Measurements from ENCODE around the gene MANBA.
"Not testable (repeated sequence)": the region's sequence is repeated elsewhere in the genome, so short reads cannot be mapped to it uniquely, and the experiment has no call there.

Gene MANBA

DNA sequence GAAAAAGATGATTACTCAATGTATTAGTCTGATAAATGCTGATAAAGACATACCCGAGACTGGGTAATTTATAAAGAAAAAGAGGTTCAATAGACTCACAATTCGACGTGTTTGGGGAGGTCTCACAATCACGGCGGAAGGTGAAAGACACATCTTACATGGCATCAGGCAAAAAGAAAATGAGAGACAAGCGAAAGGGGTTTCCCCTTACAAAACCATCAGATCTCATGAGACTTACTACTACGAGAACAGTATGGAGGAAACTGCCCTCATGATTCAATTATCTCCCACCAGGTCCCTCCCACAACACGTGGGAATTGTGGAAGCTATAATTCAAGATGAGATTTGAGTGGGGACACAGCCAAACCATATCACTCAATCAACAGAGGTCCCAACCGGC lies 141.7 kb downstream of the MANBA start:
- not testable (repeated sequence) for DNase-seq

DNA sequence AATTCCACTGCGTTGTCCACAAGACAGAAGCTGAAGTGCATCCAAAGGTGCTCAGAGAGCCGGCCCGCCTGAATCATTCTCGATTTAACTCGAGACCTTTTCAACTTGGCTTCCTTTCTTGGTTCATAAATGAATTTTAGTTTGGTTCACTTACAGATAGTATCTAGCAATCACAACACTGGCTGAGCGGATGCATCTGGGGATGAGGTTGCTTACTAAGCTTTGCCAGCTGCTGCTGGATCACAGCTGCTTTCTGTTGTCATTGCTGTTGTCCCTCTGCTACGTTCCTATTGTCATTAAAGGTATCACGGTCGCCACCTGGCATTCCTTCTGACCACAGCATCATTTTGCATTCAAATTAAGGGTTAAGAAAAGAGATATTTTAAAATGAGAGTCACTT lies 144.1 kb downstream of the MANBA start:
- peak; percentile 40 for DNase-seq

DNA sequence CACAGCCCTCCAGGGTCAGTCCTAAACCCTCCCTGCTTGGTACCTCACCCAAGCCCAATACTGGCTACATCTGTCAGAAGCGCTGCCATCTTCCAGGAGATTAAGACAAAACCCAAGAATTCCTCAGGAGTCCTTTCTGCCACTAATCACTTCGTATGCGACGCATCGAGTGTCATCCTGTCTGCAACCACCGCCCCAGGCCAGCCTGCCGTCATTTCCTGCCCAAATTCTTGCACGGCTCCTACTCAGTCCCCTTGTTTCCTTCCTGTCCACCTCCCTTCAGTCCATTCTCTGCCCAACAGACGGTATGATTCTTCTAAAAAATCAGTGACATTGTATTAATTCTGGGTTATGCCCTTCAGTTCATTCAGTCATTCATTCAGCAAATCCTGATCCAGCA lies 146.0 kb downstream of the MANBA start:
- DNase-seq = peak; percentile 29

DNA sequence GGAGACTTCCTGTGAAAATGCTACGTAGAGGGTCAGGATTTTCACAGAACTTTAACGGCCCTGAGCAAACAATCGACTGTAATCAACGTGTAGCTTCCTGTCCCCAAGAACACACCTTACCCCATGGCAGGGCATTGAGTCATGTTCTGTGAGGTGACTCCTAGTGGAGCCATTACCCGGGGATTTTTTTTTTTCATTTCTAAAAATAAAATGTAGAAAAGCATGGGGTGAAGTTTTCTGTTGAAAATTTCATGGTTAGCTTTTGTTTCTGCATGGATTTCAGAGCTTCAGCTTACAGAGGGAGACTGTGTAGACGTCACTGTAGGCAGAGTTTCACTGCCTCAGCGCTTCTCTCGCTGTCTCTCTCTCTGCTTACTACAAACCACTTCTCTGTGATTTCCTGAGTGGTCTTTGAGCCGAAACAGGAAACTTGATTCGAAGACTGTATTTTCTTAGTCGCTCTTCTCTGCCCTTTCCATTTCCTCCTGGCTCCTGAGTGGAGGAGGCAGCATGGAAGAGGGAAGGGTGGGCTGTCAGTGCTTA lies 147.9 kb downstream of the MANBA start:
- peak; percentile 58 for DNase-seq

DNA sequence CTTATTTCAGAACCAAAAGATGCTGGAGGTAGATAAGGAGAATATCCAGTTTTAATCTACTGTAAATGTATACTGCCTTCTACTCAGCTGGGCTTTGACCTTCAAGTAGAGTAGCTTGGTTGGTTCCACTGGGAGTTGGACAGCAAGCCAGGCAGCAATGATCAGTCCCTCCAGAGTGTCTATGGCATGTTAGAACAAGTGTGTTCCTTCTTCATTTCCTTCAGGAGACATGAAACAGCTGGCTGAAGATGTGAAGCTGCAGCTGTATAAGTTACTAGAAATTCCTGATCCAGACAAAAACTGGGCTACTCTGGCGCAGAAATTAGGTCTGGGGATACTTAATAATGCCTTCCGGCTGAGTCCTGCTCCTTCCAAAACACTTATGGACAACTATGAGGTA lies 148.6 kb downstream of the MANBA start:
- no peak for DNase-seq

DNA sequence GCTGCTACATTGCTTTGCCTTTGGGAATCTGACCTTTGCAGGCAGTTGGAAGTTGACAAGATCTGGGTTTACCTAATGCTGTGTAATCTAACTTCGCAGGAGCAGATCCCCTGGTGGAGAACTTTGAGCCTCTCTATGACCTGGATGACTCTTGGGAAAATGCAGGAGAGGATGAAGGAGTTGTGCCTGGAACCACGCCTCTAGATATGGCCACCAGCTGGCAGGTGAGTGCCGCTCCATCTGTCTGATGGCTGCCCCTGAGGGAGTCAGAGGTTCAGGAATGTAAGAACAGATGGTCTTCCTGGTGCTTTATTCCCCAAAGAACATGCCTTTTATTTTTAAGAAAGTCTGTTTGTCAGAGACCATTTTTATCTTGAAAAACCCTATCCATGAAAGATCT lies 150.3 kb downstream of the MANBA start:
- no peak for DNase-seq

DNA sequence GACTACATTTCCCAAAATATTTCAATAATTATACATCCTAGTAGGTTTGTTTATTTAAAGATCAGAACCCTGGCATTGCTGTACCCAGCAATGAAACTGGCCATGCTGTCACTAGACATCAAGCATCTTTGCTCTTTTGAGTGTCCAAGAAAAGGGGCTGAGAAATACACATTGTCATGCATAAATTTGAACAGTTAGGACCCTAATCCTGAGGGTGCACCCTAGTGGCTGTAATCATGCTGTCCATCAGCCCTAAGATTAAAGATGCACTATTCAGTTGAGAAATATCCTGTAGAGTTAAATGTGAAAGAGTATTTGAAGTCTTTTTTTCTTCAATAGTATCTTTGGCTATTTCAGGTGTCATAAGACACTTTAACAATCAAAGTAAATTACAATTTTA lies 150.8 kb downstream of the MANBA start:
- no peak for DNase-seq

DNA sequence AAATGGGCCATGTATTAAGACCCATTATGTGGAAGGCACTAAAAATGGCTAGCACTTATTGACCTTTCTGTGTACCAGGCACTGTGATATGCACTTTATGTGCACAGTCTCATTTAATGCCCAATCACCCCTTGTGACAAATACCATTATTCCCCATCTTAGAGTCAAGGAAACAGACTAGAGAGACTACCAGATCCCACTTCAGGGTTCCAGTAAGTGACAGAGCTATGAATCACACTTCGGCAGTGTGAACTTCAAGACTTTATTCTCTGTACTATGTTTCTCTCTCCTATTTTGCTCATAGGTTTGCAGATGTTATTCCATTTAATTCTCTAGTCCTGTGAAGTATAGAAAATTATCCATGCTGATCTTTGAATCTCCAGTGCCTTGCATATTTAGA lies 152.6 kb downstream of the MANBA start:
- no peak for DNase-seq

DNA sequence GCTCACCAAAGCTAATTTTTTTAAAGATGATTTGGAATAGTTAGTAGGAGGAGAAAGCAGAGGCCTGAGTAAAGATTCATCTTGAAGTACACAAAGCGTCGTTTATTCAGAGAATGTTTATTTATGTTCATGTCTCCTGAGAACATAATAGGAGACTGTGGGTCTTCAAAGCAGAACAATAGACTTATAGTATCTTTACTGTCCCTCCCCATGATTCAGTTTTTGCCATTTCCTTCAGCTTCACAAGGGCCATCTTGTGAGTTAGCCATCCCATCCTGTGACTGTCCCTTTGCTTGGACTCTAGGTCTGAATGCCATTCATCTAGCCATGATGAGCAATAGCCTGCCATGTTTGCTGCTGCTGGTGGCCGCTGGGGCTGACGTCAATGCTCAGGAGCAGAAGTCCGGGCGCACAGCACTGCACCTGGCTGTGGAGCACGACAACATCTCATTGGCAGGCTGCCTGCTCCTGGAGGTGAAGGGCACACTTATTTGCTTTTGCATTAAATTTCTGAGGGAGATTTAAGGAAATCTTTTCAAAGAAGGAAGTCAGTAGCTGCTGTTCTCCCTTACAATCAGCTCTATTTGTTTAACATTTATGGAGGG lies 153.8 kb downstream of the MANBA start:
- DNase-seq = no peak

DNA sequence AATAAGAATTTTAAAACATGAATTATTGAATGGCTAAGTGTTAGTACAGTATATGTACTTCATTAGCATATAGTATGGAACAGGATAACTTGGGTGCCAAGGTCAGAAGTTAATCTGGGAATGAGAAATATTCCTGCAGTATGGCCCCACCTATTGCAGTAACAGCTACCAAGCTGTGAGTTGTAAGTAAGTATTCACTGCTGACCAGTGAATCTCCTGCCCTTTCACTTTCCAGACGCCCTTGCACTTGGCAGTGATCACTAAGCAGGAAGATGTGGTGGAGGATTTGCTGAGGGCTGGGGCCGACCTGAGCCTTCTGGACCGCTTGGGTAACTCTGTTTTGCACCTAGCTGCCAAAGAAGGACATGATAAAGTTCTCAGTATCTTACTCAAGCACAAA lies 154.5 kb downstream of the MANBA start:
- no peak for DNase-seq

DNA sequence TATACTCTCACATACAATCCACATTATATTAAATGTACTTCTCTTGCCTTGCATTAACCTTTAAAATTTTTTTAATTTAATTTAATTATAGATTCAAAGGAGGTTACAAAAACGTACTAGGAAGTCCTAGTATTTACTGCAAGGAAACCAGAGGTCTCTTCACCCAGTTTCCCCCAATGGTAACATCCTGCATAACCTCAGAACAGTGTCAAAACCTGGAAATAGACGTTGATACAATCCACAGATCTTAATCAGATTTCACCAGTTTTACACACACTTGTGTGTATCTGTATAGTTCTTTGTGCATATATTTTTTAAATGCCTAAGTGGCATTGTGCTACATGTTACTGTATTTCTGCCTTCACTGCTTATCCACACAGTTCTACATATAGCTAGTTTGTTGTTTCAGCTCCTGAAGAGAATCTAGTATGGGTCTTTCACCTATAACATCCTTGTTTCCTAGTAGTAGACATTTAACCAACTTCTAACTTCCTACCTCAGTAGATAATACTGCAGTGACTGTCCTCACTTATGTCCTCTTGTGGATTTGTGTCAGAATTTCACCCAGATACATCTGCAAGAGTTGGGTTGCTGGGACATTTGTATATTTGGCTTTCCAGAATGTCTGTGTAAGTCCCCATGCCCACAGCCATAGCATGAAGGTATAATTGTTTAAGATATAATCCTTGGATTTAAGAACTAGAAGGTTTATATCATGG lies 156.4 kb downstream of the MANBA start:
- no peak for DNase-seq

DNA sequence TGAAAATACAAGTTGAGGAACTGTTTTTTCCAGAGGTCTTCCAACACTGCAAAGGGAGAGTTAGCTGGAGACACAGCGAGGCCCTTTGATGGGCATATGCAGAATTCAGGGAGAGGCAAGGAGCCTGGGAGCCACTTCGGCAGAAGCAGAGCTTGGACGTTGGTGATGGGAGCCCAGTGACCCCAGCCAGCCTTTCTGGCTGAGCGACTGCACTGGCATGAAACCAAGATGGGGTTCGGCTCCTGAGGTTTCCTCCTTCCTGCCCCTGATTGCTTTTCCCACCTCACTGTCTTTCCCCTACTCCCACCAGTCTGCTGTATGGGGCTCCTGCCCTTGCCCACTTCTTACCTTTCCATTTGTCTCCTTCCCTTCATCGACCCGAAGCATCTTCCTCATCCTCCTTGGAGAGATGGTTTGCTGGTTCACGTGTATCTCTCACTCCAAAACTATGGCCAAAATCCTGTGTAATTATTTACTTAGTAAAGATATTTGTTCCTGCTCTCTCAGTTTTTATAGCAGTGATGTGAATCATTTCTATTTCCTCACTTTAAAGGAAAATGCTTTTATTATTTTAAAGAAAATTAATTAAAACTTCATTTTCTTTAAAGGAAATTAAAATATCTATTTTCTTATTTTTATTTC lies 159.1 kb downstream of the MANBA start:
- DNase-seq = no peak

DNA sequence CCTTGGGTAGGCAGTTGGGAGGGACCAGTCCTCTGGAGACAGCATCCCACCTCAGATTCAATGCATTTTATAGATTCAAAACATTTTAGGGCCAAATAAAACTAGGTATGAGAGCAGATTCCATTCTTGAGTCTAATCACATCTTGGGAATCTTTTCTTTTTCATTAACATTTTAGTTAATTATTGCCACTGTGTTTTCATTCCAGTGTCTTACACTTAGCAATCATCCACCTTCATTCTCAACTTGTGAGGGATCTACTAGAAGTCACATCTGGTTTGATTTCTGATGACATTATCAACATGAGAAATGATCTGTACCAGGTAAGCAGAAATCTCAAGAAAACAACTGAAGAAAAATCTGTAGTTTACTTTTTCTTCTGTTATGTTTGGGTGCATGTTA lies 160.1 kb downstream of the MANBA start:
- DNase-seq = no peak

DNA sequence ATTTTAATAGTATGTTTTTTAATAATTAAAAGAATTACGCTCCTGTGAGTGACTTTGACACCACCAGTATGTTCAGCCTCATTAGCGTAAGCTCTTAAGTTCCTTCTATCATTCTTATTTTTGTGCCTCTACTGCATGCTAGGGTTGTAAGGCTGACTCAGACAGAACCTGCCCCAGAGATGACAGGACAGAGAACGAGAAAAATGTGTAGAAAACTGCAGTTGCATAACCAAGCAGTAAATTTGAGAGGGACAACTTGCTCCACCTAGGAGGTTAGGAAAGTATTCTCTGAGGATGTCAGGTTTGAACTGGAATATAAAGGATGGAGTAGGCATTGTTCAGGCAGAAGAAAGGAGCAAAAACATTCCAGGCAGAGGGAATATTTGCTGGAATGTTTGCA lies 160.9 kb downstream of the MANBA start:
- no peak for DNase-seq

DNA sequence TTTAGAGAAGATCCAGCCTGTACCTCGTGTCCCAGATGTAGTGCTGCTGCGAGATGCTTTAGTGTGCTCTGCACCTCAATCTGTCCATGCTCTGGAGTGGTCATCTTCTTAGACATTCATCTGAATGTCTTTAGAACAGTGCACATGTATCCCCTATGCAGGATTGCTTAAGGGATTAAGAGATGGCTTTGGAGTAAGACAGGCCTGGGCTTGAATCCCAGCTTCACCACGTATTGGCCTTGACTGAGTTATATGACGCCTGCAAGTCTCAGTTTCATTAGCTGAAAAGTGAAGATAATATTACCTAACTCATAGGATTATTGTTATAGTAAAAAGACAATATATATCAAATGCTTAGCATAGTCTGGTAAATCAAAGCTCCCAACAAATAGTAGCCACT lies 161.3 kb downstream of the MANBA start:
- no peak for DNase-seq

DNA sequence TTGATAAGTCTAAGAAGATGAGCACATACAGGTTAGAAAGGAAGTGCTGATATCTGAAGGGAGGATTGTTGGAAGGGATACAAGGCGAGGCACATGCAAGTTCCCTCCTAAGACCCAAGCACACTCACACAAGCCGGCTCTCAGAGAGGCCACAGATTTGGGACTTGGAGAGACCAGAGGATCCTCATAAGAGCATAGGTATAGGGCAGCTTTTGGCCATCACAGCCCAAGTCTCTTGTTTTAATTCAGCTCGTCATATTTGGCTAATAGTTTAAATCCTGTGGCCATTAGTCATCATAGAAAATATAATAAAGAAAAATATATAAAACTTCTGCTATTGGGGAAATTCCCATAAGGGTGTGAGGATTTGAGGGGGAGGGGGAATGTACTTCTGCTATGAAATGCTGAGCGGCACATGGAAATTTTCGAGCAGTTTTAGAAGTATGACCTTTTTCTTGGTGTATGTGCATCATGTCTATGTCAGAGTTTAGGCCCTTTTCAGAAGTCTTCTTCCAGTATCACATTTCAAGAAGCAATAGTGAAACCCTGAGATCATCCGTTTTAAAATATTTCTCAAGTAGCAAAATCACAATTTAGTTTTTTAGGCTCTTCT lies 161.9 kb downstream of the MANBA start:
- no peak for DNase-seq

DNA sequence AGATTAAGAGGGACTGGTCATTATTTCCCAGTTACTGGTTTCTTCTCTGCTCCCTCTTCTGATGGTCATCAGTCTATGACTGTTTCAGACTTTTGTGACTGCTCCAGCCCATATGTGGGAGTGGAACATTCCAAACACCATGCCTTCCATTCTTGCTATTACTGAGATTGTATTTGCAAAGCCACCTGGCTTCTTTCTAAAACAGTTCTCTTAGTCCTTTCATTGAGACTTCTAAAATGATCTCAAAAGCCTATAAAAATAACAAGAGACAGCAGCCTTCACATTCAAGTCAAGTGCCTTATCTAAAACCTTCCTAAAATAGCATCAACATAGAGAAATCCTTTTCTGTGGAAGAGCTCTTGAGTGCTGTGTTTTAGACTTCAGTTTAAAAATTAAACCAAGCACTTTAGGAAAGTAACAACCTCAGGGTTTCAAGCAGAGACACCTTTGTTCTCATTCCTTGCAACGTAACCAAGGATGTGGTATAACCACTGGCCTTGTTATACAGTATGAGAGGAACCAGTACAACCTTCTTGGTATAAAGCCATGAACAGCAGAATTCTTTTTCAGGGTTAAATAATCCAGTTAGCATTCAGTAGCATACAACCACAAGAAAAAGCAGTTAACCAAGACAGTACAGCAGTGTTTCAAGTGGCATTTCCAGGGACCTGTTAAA lies 162.5 kb downstream of the MANBA start:
- peak; percentile 49 for DNase-seq

DNA sequence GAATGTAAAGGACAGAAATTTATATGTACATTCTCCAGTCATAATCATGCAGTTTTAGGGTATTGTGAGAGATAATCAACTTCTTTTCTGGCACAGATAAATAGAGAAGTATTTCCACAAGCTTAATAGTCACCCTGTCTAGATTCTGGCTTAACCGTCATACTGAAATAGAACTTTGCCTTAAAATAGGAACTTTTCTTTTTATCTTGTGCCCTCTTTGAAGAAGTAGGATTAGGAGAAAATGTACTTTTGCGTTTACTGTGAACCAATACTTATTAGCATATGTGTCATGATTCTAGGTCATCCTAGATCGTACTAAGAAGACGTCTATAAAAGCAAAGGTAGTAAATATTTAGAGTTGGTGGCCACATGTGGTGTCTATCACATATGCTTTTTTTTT lies 164.2 kb downstream of the MANBA start:
- DNase-seq = no peak

DNA sequence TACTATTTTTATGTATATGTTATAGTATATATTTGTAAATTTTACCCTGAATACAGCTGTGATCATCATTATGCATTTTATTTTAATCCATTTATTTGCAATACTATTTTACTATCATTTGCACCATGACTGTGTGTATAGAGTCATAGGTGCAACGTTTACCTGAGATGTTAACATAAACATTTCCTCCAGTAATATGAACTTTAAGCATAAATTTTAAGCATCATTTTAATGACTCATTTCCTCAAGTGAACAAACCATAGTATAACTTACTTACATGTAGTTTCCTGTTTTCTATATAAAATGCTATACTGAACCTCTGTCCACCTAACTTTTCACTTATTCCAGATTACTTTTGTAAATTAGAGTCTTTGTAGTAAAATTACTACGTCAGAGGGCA lies 166.8 kb downstream of the MANBA start:
- DNase-seq = no peak

DNA sequence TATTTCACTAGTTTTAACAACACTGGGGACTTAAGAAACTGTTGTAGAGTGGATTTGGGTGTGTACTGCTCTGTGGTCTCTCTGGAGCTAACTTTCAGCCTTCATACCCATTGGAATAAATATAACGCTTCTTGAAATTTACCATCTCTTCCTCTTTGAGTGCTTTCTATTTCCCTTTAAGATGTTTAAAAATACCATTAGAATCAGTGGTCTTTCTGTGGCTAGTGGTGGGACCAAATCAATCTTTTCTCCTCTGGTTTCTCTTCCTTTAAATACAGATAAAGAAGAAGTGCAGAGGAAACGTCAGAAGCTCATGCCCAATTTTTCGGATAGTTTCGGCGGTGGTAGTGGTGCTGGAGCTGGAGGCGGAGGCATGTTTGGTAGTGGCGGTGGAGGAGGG lies 167.6 kb downstream of the MANBA start:
- no peak for DNase-seq

DNA sequence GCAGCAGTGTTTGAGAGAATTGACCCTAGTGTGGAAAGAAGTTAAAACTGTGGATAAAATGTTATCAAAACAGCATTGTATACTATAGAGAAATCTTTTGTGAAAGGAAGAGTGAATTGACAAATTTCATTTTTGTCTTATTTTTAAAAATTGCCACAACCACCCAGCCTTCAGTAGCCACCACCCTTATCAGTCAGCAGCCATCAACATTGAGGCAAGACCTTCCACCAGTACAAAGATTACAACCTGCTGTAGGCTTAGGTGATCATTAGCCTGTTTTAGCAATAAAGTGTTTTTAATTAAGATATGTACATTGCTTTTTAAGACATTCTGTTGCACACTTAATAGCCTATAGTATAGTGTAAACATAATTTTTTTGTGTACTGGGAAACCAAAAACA lies 168.5 kb downstream of the MANBA start:
- DNase-seq = no peak

DNA sequence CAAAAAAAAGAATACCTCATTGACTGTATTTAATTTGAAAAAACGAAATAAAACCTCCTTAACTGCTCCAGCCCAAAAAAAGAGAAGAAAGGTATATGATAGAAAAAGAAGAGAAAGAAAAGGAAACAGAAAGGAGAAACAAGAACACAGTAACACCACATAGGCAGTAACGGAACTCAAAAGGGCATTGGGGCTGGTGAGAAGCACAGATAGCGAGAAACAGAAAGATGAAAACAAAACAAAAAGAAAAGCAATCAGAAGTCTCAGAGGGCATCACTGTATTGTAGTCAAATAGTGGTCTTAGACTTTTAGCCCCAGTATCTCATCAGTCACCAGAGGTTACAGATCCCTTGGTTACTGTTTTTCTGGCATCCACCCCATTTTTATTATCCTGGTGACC lies 171.0 kb downstream of the MANBA start:
- DNase-seq = no peak

DNA sequence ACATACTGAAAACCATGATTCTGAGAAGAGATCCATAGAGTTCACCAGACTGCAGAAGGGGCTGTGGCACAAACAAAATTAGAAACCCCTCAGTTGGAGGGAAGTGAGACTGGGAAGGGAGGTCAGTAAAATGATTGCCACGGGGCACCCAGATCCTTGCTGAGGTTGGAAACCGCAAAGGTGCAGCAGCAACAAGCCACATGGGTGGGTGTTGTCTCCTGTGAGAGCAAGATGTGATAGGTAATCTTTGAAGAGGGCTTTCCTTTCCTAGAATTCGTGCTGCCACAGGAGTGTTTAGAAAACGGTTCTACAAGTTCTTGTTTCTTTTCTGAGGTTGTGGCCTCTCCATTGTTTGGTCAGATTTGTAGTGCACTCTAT lies 174.1 kb downstream of the MANBA start:
- peak; percentile 70 for DNase-seq

All from activated CD4-positive, alpha-beta T cell treated with anti-CD3 and anti-CD28 coated beads, Interleukin-2, Interleukin-6, amounts not matched to agents 100 ng/mL and 50 ng/mL, durations not matched to agents 16 hours and 8 hours (primary cell).